Activated CD4-positive, alpha-beta T cell treated with anti-CD3 and anti-CD28 coated beads for 24 hours (primary cell): Measurements from ENCODE around the gene DENND6B.
"Not testable (repeated sequence)": the region's sequence is repeated elsewhere in the genome, so short reads cannot be mapped to it uniquely, and the experiment has no call there.

Source experiments
- DNase-seq, 2 donors: peaks; one replicate each; pipeline ENCODE4 v3.0.0-alpha.2; 2020; ENCODE audit warnings: low read depth in 2 of 2

Gene DENND6B

DNA sequence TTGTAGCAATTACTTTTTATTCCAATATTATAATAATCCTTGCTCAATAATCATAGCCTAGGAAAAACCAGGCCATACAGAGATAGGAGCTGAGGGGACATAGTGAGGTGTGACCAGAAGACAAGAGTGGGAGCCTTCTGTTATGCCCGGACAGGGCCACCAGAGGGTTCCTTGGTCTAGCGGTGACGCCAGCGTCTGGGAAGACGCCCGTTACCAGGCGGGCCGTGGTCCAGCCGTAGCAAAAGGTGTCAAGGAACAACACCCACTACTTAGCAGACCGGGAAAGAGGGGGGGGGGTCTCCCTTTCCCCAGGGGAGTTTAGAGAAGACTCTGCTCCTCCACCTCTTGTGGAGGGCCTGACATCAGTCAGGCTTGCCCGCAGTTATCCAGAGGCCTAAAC is 53.5 kb downstream of the DENND6B start:
- DNase-seq: not testable (repeated sequence)

DNA sequence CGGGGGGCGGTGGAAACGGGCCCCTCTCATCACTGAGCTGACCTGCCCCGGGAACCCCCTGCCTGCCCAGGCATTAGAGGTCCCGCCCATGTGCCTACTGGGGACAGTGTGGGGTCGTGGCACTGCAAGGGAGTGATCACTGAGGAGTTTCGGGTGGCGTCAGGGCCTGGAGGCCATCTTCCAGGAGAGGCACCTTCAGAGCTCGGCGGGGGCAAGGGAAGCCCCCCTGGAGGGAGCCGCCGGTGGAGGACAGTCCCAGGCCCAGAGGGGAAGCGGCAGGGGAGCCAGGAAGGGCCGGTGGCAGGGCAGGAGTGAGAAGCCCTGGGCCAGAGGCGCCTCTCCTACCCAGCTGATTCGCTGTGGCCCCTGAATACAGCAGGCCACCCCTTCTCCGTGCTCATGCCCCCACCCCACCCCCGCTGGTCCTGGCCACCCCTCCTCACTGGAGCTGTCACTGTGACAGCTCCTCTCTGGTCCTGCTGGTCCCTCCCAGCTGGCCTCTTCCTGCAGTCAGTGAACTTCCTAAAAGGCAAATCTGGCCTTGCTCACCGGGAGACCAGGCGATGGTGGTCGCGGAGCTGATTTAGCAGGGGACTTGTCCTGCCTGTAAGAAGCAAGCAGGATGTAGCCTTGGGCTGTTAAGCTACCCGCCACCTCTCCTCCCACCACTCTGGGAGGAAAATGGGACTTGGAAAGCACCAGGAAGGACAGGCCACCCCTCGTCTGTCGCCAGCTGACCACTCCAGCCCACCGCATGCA is 54.6 kb downstream of the DENND6B start:
- DNase-seq: no peak

DNA sequence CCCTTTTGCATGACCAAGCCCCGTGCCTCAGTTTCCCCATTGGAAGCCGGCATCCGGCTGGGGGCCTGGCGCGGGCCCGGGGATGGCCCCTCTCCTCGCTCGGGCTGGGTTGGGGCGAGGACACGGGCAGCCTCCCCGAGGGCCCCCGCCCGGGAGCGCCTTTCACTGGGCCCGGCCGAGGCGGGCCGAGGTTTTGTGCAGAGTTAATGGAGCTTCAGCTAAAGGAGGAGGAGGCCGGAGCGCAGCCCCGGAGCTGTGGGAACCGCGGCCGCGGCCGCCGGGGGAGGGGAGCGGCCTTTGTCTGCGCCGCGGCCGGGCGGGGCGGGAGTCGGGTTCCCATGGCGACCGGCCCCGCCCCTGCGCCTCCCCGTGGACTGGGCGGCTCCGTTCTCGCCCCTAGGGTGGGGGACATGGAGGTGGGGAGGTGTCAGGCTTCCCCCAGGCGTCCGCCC is 55.3 kb downstream of the DENND6B start:
- DNase-seq: peak in 1 of 2 donors; percentile 52

DNA sequence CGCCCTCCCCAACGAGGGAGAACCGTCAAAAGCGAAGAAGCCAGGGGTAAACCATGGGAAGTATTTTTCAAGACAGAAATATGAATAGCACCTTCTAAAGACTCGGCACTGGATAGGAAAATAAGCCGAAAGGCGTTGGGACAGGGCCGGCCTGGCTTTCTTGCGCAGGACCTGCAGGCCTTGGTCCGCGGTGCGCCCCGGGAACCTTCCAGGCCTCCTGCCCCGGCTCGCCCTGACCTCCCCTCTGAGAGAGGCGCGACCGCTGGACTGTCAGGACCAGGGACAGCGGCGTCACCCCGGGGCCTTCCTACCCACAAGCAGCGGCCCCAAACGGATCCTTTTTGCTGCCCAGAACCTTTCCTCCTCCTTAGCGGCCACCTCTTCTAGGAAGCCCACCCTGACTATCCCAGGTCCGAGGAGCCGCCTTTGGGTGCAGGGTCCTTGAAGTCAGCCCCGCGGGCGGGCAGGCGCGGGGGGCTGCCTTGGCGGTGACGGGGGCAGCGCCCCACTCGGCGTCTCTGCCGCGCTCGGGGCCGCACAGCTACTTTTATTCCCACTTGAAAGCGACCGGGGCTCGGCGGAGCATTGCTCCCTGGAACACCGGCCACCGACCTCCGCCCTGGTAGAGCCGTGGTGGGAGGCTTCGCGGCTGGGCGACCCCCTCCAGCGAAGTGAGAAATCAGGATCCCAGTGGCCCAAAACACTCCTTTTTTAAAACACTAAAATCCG is 56.0 kb downstream of the DENND6B start:
- peak in 1 of 2 donors; percentile 47 for DNase-seq

DNA sequence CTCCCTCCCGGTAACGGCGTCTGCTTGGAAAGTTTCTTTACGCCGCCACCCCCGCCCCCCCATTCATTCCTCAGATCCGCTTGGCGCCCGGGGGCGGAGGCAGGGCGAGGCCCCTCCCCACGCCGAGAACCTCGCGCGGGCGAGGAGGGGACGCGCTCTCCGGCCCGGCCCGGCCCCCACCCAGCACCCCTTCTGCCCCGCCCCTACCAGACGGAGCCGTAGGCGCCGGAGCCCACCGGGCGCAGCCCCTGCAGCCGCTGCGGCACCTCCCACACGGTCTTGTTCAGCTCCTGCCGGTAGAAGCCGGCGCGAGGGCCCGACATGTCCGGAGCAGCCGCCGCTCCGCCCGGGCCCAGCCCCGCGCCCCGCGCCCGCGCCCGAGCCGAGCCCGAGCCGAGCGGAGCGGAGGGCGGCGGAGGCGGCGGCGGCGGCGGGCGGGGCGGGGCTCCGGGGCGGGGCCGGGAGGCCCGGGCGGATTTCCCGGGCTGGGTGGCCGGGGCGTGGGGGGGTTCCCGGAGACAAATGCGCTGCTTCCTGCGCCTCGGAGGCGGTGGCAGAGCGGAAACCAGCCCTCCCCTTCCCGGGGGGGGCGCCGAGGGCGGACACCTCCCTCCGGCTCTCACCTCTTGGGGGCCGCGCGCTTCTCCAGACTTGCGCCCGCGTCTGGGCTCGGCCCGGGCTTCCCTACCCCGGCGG is 56.7 kb downstream of the DENND6B start, which contains the start of gene MAPK11:
TSS of gene MAPK11 (minus strand) at position 411 of the 696 bp plus-strand sequence. CDS start at position 323, 88 bp downstream.
- DNase-seq: peak; percentile 52 to 59

DNA sequence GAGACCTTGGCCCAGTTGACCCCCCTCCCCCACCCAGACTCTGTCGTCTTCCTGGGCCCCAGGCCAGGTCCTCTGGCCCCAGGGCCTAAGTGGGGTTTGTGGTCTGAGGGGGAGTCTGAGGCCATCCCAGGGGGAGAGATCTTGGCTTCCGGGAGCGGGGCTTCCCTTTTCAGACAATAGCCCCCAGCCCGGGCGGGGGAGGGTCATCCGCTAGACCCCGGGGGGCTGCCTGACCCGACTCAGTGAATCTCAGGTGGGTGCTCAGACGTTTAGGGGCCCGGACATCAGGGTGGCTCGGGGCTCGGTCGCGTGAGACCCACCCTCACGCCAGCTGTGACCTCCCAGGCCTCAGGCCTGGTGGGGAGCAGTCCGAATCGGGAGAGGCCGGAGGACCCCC is 57.2 kb downstream of the DENND6B start:
- DNase-seq: no peak

DNA sequence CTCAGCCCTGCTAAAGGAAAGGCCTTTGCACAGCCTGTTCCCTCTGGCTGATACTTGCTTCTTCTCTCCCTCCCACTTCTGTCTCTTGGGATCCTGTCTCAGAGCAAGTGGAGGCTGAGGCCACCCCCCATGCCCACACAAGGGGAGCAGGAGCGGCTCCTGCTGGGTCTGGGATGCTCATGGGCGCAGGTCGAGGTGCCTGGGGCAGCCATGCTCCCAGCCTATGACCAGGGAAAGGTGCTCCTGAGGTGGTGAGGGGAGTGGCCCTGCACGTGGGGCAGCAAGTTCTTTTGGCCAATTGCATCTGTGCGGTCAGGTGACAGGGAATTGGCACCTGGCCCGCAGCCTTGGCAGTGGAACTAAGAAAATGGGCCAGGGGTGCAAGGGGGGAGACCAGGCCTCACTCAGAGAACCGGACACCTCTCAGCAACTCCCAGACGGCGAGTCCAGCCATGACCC is 58.1 kb downstream of the DENND6B start:
- DNase-seq: no peak

DNA sequence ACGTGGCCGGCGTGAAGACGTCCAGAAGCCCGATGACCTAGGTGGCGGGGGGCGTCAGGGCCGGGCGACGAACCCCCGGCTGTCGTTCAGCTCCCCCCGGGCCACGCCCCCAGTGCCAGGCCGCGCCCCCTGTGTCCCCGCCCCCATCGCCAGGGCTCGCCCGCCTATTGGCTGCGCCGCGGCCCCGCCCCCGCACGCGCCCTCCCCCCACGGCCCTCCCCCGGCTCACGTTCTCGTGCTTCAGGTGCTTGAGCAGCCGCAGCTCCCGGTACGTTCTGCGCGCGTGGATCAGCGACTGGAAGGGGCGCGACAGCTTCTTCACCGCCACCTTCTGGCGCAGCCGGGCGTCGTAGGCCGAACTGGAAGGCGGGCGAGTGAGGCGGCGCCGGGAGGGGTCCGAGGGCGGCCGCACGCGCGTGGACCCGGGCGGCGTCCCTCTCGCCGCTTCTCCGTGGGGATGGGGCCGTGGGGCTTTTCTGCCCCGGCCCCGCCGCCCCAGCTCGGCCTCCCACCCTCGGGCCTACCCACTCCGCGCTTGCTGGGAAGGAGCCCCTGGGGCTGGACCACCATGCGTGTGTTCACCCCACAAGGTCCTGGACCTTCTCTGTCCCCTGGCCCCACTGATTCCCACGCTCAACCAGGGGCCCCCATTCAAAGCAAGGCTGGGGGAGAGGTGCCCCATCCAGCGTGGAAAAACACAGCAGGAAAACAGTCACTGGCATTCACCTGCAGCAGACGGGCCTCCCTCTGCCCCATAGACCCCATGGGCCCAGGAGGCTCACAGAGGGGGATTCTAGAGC is 59.0 kb downstream of the DENND6B start:
- DNase-seq: peak in 1 of 2 donors; percentile 29

DNA sequence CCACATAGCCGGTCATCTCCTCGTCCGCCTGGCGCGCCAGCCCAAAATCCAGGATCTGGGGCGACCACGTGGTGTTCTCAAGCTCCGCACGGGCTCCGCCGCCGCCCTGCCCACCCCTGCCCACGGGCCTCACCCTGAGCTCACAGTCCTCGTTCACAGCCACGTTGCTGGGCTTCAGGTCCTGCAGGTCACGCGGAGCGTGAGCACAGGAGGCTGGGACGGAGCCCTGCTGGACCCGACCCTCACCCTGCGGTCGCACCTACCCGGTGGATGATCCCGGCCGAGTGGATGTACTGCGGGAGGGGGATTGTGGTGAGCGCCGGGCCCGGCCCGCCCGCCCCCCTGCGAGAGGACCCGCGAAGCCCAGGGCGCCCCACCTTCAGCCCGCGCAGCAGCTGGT is 59.8 kb downstream of the DENND6B start:
- no peak for DNase-seq

DNA sequence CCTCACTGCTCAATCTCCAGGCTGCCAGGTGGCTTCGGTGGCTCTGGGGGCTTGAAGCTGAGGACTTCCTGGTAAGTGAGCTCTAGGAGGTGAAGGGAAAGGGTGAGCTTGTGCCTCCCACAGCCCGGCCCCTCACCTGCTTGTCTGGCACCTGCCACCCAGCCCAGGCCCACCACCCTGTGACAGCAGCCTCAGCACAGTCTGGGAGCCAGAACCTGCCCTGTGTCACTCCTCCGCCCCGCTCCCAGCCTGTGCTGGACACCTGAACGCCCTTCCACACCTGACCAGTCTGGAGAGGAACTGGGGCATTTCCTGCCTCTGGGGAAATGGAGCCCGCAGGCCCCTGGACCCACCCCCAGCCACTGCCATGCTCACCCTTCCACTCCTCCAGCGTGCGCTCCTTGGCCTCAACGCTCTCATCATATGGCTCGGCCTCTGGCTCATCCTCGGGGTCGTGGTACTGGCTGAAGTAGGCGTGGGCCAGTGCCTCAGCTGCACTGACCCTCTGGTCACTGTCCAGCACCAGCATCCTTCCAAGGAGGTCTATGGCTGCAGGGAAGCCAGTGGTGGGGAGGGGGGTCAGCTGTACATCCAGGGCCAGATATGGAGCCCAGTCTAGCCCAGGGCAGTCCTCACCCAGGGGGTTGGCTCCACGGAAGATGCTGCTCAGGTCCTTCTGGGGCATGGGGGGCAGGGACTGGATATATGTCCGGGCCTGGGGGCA is 61.7 kb downstream of the DENND6B start:
- no peak for DNase-seq

DNA sequence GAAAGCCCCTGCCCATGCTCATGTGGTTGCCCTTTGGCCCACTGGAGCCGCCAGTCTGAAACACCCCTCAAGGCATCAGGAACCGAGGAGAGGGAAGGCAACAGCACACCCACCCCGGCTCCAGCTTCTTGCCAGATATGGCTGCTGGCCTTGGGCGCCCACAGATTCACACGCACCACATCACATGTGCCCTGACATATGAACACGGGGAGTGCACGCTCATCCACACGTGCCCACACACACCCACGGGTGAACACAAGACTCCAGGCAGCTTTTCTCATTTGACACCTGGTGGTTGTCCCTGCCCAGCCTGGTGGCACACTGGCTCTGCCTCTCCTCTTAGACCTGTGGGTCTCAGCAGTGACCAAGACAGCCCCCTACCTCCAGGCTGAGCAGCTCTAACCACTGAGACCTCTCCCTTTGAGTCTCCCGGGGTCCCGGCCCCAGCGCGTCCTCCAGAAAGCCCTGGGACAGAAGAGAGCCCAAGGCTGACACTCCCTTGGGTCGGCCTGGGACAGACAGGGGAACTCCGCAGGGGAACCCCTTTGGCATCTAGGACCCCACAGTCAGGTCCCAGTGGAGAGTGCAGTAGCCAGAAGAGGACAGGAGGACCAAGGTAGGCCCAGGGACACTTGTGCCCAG is 62.6 kb downstream of the DENND6B start:
- DNase-seq: no peak

DNA sequence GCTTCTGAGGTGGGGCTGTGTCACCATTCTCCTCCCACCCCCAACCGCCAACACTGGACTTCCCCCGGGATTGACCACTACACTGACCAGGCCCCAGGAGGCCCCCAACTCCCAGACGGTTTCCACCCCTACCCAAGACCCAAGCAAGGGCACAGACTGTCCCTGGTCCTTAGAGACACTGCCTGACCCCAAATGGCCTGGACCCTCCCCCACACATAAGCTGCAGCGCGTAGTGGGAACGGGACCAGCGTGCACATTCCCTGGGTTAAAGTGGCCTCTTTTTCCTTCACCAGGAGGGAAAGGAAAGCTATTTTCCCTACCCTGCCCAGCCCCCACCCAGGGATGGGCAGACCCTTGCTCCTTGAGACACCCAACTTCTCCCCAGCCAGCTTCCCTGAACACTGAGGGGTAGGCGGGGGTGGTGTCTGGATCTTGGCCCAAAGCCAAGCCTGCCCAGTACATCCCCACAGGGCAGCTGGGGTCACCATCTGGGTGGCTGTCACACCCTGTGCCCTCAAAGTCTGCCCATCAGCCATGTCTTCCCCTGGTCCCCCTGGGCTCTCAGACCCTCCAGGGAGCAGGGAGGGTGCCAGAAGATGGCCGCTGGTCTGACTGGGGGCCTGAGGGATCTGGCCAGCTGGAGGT is 63.7 kb downstream of the DENND6B start:
- no peak for DNase-seq

DNA sequence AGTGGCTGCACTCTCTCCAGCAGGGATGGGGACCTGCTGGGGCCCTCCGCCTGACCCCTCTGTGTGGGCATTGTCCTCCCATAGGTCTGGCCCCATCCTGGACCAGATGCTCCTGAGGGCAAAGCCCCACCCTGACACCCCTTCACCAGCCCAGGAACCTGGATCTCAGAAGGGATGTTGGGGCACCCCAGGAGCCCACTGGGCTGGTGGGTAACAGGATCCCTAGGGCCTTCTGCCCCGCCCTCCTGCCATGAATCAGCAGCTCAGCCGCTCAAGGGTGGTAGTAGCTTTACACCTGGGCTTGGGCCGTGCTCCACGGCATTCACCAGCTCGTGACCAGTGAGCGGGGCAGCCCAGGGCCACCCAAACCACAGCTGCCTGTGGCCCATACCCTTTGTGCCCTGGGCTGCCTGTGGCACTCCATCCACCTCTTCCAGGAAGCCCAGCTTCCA is 64.3 kb downstream of the DENND6B start:
- DNase-seq: no peak

DNA sequence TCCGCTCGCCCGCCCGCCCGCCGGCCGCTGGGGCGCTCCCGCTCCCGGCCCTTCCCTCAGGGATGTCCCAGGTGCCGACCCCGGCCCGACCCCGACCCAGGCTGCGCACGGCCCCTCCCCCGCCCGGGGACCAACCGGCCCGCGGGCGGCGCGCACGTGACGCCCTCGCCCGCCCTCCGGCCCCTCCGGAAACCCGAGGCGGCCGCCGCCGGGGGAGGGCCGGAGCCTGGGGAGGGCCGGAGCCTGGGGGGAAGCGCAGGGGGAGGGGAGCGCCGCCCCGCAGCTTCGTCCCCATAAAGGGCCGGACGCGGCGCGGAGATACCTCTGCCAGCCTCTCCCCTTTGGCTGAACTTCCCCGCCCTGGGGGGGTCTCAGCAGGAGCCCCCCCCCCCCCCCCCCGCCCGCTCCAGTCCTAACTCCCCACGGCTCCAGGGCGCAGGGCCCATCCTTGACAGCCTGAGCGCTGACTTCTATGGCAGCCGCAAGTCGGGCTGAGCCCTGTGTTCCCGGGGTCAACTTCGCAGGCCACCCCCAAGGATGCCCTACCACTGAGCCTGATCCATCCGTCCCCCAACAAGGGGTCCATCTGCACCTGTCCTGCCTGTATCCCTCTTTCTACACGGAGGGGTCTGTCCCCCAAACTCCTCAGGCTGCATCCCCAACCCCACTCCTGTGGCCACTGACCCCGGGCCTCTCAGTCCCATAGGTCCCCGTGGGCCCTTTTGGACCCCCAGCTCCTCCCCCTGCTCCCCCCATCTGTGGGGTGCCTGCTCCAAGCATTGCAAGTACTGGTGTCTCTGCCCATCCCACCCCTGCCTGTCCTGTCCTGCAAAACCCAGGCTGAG is 65.0 kb downstream of the DENND6B start, which contains the start of gene MAPK12:
TSS of gene MAPK12 (minus strand) at position 69 of the 845 bp plus-strand sequence. CDS start 174 bp downstream, outside the sequence.
- DNase-seq: no peak

DNA sequence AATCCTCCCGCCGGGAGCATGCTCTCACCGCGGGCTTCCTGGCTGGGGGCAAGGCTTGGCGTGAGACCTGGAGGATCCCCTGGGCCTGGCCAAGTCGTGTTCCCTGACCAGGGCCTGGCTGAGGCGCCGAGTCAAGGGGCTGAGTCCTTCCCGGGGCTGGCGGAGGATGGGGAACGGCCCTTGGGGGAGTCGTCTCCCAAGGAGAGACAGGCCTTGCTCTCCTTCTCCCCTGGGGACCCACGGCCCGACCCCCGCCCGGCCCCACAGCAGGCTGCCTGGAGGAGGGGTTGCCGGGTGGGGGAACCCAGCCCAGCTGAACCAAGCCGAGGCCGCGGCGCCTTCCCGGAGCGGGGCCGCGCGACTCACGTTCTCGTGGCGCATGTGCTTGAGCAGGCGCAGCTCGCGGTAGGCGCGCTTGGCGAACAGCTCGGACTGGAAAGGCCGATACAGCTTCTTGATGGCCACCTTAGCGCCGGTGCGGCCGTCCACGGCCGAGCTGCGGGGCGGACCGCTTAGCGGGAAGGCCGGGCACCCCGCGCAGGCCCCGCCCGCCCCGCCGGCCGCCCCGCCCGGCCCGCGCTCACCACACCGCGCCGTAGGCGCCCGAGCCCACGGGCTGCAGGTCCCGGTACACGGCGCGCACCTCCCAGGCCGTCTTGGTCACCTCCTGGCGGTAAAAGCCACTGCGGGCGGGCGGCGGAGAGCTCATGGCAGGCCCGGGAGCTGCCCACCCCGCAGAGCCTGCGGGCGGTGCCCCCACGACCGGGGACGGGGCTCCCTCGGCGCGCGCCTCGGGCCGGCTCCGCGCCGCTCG is 65.8 kb downstream of the DENND6B start:
- no peak for DNase-seq

DNA sequence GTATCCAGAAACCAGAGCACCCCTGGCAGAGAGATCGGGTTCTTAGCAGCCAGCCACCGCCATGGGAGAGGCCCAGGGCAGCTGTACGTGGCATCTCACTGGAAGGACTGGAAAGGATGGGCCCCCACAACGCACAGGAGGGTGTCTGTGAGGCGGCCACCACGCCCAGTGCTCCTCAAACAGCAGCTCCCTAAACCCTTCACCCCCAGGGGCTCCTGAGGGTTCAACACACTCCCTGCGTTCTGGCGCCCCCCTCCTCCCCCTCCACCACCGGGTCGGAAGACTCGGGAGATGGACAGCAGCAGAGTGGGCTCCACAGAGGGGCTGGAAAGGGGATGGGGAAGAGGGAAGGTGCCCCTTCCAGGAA is 66.4 kb downstream of the DENND6B start:
- DNase-seq: no peak

DNA sequence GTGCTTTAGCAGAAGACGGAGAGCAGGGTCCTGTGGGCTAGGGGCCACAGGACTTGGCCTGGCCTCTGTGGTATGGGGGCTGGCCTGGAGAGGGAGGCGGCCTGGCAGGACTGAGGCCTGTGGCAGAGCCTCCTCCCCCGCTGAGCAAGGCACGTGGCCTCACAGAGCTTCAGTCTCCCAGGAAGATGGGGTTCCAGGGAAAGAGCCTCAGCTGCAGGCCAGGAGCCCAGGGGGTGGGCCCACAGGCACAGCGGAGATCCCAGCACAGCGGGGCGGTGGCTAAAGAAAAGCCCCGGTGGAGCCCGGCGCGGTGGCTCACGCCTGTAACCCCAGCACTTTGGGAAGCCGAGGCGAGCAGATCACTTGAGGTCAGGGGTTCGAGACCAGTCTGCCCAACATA is 67.5 kb downstream of the DENND6B start:
- no peak for DNase-seq
